GM18505 (cell line): ENCODE results near the gene KCNT2.
"Not testable (repeated sequence)": the region's sequence is repeated elsewhere in the genome, so short reads cannot be mapped to it uniquely, and the experiment has no call there.

Experiments used
- ATAC-seq: cut with Tn5 transposase; IDR thresholded peaks from one replicate; pipeline ENCODE4 v1.9.1; 2021; ENCODE audit not compliant: unreplicated experiment
- POLR2A ChIP-seq: IDR thresholded peaks from 4 replicates; pipeline ENCODE4 v1.6.1; 2011; ENCODE audit warnings: borderline replicate concordance; ENCODE audit not compliant: insufficient read depth, insufficient read length; ENCODE audit errors: extremely low read depth

The KCNT2 gene

DNA sequence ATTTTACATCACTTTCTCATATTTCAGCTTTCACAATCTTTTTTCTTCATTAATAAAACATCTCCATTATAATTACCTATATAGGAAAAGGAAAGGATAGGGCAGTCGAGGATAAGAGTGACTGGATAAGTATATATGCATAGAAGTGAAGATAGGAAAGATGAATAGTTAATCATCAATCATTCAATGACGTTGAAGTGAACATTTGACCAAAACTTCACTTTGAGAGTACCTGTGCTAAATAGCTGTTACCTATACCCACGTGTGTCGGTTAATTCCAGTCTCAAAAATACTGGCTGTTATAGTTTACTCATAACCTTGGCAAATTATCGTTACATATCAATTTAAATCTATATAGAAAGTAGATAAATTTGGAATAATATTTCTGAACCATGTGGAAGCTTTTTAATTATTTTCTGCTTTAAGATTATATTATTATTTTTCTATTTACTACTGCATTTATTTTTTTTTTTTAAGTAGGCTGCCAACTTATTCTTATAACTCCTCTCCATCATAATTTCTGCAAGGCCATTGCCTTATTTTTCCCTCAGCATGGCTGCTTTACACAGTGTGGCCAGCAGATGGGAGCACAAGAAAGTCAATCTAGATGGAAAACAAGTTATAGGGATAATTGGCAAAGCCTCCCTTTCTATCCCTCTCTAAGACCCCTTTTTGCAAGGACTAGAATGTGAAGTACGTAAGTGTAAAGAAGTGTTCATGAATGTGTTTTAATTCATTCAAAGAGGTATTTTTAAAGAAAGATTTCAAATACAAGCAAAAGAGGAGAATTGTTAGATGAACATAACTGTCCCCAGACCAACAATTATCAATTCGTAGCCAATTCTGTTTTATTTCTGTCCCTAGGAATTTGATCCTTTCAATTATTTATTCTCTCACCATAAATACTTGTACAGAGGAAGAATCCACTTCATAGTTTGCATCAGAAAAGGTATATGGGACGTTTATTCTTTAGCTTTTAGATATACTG lies 290.4 kb downstream of the KCNT2 start:
- no peak for TF ChIP-seq POLR2A
- no peak for ATAC-seq

DNA sequence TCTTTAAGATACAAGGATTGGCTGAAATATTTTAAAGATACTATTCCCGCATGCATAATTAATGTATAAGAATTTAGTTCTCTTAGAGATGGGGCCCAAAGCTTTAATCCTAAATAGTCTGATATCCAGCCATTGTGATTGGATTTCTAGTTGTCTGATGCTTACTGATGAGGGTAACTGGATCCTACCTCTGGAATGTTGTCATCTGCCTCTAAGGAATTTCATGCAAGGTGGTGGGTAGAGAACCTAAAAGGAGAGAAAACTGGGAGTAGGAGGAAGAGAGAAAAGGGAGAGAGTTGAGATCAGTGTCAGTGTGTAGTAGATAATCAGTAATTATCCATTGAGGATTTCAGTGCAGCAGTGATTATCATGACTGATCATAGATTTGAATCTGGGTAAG lies 295.5 kb downstream of the KCNT2 start:
- no peak for TF ChIP-seq POLR2A
- ATAC-seq = no peak

DNA sequence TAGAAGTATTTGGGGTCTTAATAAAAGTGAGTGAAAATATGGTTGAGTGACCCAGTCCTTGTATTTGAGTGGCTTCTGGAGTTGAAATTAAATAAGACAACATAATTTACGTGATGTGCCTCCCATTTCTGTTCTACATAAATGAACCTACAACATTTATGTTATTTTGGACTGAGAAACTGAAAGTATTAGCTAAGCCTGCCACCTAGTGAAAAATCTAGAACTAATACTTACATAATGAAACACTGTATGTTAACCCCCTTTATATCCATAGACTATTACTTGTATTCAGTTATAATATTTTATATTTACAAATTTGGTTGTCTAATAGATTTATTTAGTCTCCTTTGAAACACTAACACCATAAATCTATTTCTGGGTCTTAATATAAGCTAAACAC lies 298.9 kb downstream of the KCNT2 start:
- ATAC-seq = no peak
- TF ChIP-seq POLR2A = no peak

- no peak for TF ChIP-seq POLR2A
- no peak for ATAC-seq
Observed at GRCh38 chr1:196308176-196308575, 300.1 kb downstream of the KCNT2 start.

DNA sequence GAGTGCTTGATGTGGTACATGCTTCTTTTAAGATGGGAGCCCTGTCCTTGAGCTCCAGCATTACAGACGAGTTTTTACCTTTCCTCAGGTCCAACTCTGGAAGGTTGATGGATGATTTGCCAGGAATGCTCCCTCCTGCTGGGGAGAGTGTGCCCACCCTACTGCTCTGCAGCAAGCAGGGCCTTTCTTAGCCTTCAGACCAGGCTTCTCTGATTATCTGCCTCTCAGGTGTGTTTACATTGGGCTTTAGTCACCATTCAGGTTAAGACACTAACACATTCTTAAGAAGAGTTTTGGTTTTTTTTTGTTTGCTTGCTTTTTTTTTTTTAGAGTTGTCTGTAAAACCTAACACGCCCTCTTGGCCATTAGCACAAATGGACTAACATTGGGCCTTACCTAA lies 301.8 kb downstream of the KCNT2 start:
- ATAC-seq = no peak
- TF ChIP-seq POLR2A = no peak

DNA sequence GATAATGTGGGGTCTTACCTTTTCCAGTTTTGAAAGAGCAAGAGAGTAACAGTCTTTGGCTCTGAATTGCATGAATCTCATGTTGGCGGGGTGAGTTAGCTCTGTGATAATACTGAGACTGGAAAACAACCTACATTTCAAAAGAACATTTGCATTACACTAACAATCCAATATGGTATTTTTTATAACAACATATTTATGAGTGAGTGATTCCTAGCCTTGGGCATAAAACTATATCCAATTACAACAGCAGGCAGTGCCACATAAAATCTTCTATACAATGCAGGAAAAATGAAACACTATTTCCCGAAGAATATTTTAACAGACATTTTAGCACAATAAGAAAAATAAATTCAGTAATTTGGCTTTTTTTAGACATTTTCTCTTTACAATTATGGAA lies 303.0 kb downstream of the KCNT2 start:
- no peak for TF ChIP-seq POLR2A
- no peak for ATAC-seq

- TF ChIP-seq POLR2A = no peak
- ATAC-seq = no peak
Observed at GRCh38 chr1:196302981-196303380, 305.3 kb downstream of the KCNT2 start.

- TF ChIP-seq POLR2A = no peak
- no peak for ATAC-seq
Observed at GRCh38 chr1:196302420-196302819, 305.8 kb downstream of the KCNT2 start.

DNA sequence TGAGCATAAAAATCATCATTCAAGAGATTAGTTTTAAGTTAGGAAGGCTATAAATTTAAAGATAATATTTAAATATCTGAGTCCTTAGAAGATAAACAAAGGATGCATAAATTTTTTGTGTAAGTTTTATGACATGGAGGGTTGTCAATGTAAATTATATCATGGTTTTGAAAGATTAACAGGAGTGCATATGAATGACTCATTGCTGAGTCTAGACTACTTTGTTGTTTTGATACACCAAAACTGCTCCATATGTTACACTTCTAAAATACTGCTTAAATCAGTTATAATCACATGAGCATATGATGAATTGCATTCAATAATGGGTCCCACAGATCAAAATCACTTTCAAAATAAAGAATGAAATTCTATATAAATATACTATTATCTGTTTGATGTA lies 312.5 kb downstream of the KCNT2 start:
- ATAC-seq = no peak
- TF ChIP-seq POLR2A = no peak

GRCh38 chr1:196278816-196279215 lies 329.4 kb downstream of the KCNT2 start:
- no peak for TF ChIP-seq POLR2A
- ATAC-seq = no peak

- ATAC-seq = no peak
Observed at GRCh38 chr1:196277860-196278259, 330.4 kb downstream of the KCNT2 start.

DNA sequence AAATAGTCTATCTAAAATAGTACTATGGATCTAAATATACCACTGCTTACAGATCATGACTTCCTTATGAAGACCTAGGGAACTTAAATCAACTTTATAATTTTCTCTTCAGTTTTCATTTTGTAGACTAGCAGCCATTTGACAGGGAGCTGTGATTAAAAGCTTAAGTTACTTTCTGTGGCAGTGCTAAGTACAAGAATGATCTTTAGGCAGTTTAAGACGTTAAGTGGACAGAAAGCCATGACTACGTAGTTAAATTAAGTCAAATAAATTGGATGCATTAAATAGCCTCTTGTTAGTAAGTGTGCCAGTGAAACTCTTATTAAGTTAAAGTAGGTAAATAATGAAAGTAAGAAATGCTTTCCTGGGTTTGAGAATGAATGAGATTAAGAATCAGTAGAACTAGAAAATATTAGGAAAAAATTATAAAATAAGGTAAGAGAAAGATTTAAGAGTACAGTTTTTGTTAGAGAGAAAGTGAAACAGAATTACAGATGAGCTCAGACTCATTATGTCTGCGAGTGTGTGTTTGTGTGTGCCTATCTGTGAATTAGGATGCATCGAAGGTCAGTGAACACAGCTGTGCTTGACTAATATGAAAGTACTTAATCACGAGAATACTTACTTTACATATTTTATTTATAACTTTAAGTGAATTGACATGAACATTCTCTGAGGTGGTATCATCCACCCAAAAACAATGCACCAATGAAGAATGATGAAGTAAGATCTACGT lies 336.9 kb downstream of the KCNT2 start:
- ATAC-seq = no peak
- no peak for TF ChIP-seq POLR2A

More at GRCh38 chr1:196277860-196278259, 330.4 kb downstream of the KCNT2 start:
- TF ChIP-seq POLR2A = no peak

- not testable (repeated sequence) for ATAC-seq
Observed at GRCh38 chr1:196263086-196263485, 345.2 kb downstream of the KCNT2 start.

DNA sequence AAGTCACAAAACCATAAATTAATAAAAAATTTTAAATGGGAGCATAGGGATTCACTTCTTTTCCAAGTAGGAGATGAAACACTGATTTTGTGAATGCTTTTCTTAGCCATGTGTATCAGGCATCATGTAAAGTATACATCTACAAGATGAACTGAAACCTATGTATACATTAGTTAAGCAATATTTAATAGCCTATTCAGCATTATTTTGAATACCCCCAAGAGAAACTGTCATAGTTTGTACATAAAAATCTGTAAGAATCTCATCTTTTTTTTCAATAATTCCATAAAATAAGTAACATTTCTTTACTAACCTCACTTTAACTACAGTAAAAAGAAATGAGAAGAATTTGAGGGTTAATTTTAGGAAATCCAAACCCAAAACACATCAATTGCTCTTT lies 348.0 kb downstream of the KCNT2 start:
- TF ChIP-seq POLR2A = no peak
- ATAC-seq = no peak
